Ovary (tissue), 3 donors: ENCODE data around the gene HSPA12A.

Experiments
- CTCF ChIP-seq, 3 donors: fragments of 450-650 bp in 2 of 3; fragments of 200-600 bp in 1 of 3; IDR thresholded peaks; one replicate each; pipeline versions ENCODE4 v1.5.1 to v1.8.0; 2016 to 2022; ENCODE audit warnings: antibody characterized with exemption in 3 of 3, mild to moderate bottlenecking in 1 of 3
- EP300 ChIP-seq: sonication (generic); formaldehyde crosslinking; IDR thresholded peaks from one replicate; pipeline ENCODE4 v1.6.1; 2017; ENCODE audit warnings: antibody characterized with exemption
- POLR2A ChIP-seq: fragments of 450-650 bp; IDR thresholded peaks from one replicate; pipeline ENCODE4 v1.6.1; 2017; ENCODE audit warnings: antibody characterized with exemption, mild to moderate bottlenecking, moderate library complexity
- donor health status: DM: no; HTN: no; CAD: no.

GRCh38 chr10:116781370-116781884, 39.1 kb upstream of the HSPA12A start:
- no peak for TF ChIP-seq EP300
- no peak for TF ChIP-seq POLR2A
- no peak for TF ChIP-seq CTCF (IDR thresholded peaks at IDR 0.05)
